GM23338 (cell line): ENCODE results near the gene TESK2. TPM values are rescaled to one million over a fixed set of nuclear protein-coding genes. Genes with fewer than 3 reads are reported as not detected.

Experiments used
- ATAC-seq: fragments of 200-7000 bp; cut with Tn5 transposase; 3 replicates; pipeline ENCODE4 v1.9.1; 2020
- DNase-seq: peaks from one replicate; pipeline ENCODE4 v3.0.0-alpha.2; 2015; ENCODE audit warnings: low spot score
- H2AFZ ChIP-seq: fragments of 200-600 bp; sonication (generic); 2 replicates; pipeline ENCODE4 v1.8.0; 2016; ENCODE audit warnings: antibody characterized with exemption, mild to moderate bottlenecking, moderate library complexity
- H3F3A ChIP-seq: fragments of 200-600 bp; sonication (generic); replicated peaks from 2 replicates; pipeline ENCODE4 v1.8.0; 2017; ENCODE audit warnings: antibody characterized with exemption, mixed run types, low read depth
- H3K27ac ChIP-seq: fragments of 200-600 bp; sonication (generic); 2 replicates; pipeline ENCODE4 v1.6.1; 2016; ENCODE audit warnings: low read depth
- H3K27me3 ChIP-seq: fragments of 200-600 bp; sonication (generic); 2 replicates; pipeline ENCODE4 v1.8.0; 2016; ENCODE audit warnings: mild to moderate bottlenecking, mixed run types, moderate library complexity; ENCODE audit not compliant: insufficient read depth
- H3K36me3 ChIP-seq: fragments of 200-600 bp; sonication (generic); 2 replicates; pipeline ENCODE4 v1.8.0; 2016; ENCODE audit warnings: mild to moderate bottlenecking; ENCODE audit not compliant: insufficient read depth
- H3K4me1 ChIP-seq: fragments of 200-600 bp; sonication (generic); 2 replicates; pipeline ENCODE4 v1.8.0; 2016; ENCODE audit warnings: mild to moderate bottlenecking, moderate library complexity; ENCODE audit not compliant: insufficient read depth
- H3K4me2 ChIP-seq: fragments of 200-600 bp; sonication (generic); 2 replicates; pipeline ENCODE4 v1.7.1; 2017; ENCODE audit warnings: mixed run types
- H3K4me3 ChIP-seq: fragments of 200-600 bp; sonication (generic); 2 replicates; pipeline ENCODE4 v1.6.1; 2016; ENCODE audit warnings: mixed run types
- H3K79me2 ChIP-seq: fragments of 200-600 bp; sonication (generic); replicated peaks from 2 replicates; pipeline ENCODE4 v1.8.0; 2017; ENCODE audit warnings: mild to moderate bottlenecking; ENCODE audit not compliant: insufficient read depth
- H3K9me2 ChIP-seq: fragments of 200-600 bp; sonication (generic); 2 replicates; pipeline ENCODE4 v1.8.0; 2017; ENCODE audit not compliant: insufficient read depth
- H4K20me1 ChIP-seq: fragments of 200-600 bp; sonication (generic); replicated peaks from 2 replicates; pipeline ENCODE4 v1.8.0; 2017; ENCODE audit warnings: mild to moderate bottlenecking; ENCODE audit not compliant: insufficient read depth
- H3K27ac Mint-ChIP-seq: 2 replicates; pipeline ENCODE4 v1.8.0; 2020; ENCODE audit warnings: inconsistent platforms, mild to moderate bottlenecking, moderate library complexity, mixed read lengths
- H3K27me3 Mint-ChIP-seq: 3 replicates; pipeline ENCODE4 v1.8.0; 2022; ENCODE audit warnings: low read depth, mild to moderate bottlenecking, moderate library complexity, mixed read lengths, inconsistent platforms; ENCODE audit not compliant: insufficient read depth, poor library complexity
- H3K36me3 Mint-ChIP-seq: 3 replicates; pipeline ENCODE4 v1.8.0; 2021; ENCODE audit warnings: low read depth, mild to moderate bottlenecking, inconsistent platforms, moderate library complexity, mixed read lengths
- H3K4me1 Mint-ChIP-seq: 3 replicates; pipeline ENCODE4 v1.8.0; 2020; ENCODE audit warnings: mild to moderate bottlenecking, inconsistent platforms, mixed read lengths
- H3K4me3 Mint-ChIP-seq: 3 replicates; pipeline ENCODE4 v1.8.0; 2021; ENCODE audit warnings: moderate library complexity, mild to moderate bottlenecking, inconsistent platforms, mixed read lengths
- H3K9me3 Mint-ChIP-seq: 3 replicates; pipeline ENCODE4 v1.8.0; 2020; ENCODE audit warnings: moderate library complexity, mild to moderate bottlenecking, inconsistent platforms, mixed read lengths
- CREB1 ChIP-seq: fragments of 250-450 bp; sonication (Bioruptor Pico); IDR thresholded peaks from 2 replicates; pipeline ENCODE4 v1.5.0; 2020; ENCODE audit warnings: low read depth, mild to moderate bottlenecking, moderate library complexity
- CTCF ChIP-seq, 2 experiments: fragments of 200-600 bp in 1 of 2; sonication (generic) in 1 of 2; conservative IDR thresholded peaks; 2 replicates each; pipeline versions ENCODE4 v1.5.1 to v1.6.1; 2016 to 2017; ENCODE audit warnings: antibody characterized with exemption in 2 of 2, low read depth in 2 of 2, mild to moderate bottlenecking in 2 of 2, moderate library complexity in 1 of 2
- ETS1 ChIP-seq: IDR thresholded peaks from 2 replicates; pipeline ENCODE4 v1.6.1; 2016; ENCODE audit warnings: antibody characterized with exemption
- EZH2 ChIP-seq: fragments of 200-600 bp; sonication (generic); IDR thresholded peaks from one replicate; pipeline ENCODE4 v1.8.0; 2017; ENCODE audit warnings: antibody characterized with exemption, mild to moderate bottlenecking, low read depth; ENCODE audit not compliant: unreplicated experiment
- EZH2phosphoT487 ChIP-seq: fragments of 200-600 bp; sonication (generic); IDR thresholded peaks from one replicate; pipeline ENCODE4 v1.8.1; 2018; ENCODE audit warnings: antibody characterized with exemption; ENCODE audit not compliant: unreplicated experiment
- JUNB ChIP-seq: IDR thresholded peaks from one replicate; pipeline ENCODE4 v1.6.1; 2016; ENCODE audit warnings: antibody characterized with exemption; ENCODE audit not compliant: unreplicated experiment
- NANOG ChIP-seq: IDR thresholded peaks from 2 replicates; pipeline ENCODE4 v1.6.1; 2016; ENCODE audit warnings: antibody characterized with exemption, borderline replicate concordance
- POLR2AphosphoS5 ChIP-seq: IDR thresholded peaks from 2 replicates; pipeline ENCODE4 v1.6.1; 2016; ENCODE audit warnings: antibody characterized with exemption, low read depth
- STAT1 ChIP-seq: IDR thresholded peaks from one replicate; pipeline ENCODE4 v1.6.1; 2016; ENCODE audit warnings: antibody characterized with exemption; ENCODE audit not compliant: unreplicated experiment
- ZNF114 ChIP-seq: fragments of 250-450 bp; sonication (Bioruptor Pico); IDR thresholded peaks from 2 replicates; pipeline ENCODE4 v1.5.0; 2020; ENCODE audit warnings: mild to moderate bottlenecking, moderate library complexity
- ZNF331 ChIP-seq: fragments of 250-450 bp; sonication (Bioruptor Pico); IDR thresholded peaks from 2 replicates; pipeline ENCODE4 v1.5.0; 2020; ENCODE audit warnings: low read depth, mild to moderate bottlenecking, moderate library complexity
- ZNF462 ChIP-seq: fragments of 250-450 bp; sonication (Bioruptor Pico); IDR thresholded peaks from 2 replicates; pipeline ENCODE4 v1.5.0; 2020; ENCODE audit warnings: mild to moderate bottlenecking, moderate library complexity
- polyA plus RNA-seq: library from polyadenylated mRNA; unstranded; fragments of >200 nt; fragmentation: Nextera tagmentation; extraction: Ambion mirVana; gene quantifications from 2 replicates; pipeline ENCODE4 v1.2.1, GENCODE V29; 2016
- total RNA-seq: library from RNA; depleted of rRNA; stranded (reverse); fragments of >200 nt; shearing (Covaris generic); gene quantifications from 2 replicates; pipeline ENCODE4 v1.2.3, GENCODE V29; 2014

Gene TESK2
- total and polyA plus RNA-seq, 2 experiments from 2014 or later = 5.2 to 14.0 TPM

- Mint-ChIP-seq H3K36me3 (no peaks in the 10 kb centered on the region), H3K27me3 (no peaks in the 10 kb centered on the region), H3K27ac (no peak overlapping the region), H3K4me1 (peaks cover 13% of the 10 kb centered on the region), H3K4me3 (no peak overlapping the region), H3K9me3 (no peaks in the 10 kb centered on the region)
- peaks cover 5% of the 10 kb centered on the region; the same call in 1 of the 2 replicates for H3F3A ChIP-seq
- H4K20me1 ChIP-seq = no peaks in the 10 kb centered on the region
- no peak for DNase-seq
- no peaks in the 10 kb centered on the region for H3K36me3 ChIP-seq
- H3K27me3 ChIP-seq = no peaks in the 10 kb centered on the region
- peaks cover 9% of the 10 kb centered on the region for H3K4me1 ChIP-seq
- no peak overlapping the region for H3K4me2 ChIP-seq
- H3K4me3 ChIP-seq = no peak overlapping the region
- no peaks in the 10 kb centered on the region for H3K9me2 ChIP-seq
- ATAC-seq = no peak
- no peak overlapping the region for H2AFZ ChIP-seq
- H3K27ac ChIP-seq = no peak overlapping the region
- TF ChIP-seq POLR2AphosphoS5 = no peak
- TF ChIP-seq ETS1 = no peak
- TF ChIP-seq EZH2 = no peak
- no peak for TF ChIP-seq CREB1
- no peak for TF ChIP-seq JUNB
- TF ChIP-seq EZH2phosphoT487 = no peak
- H3K79me2 ChIP-seq = no peaks in the 10 kb centered on the region
Measured at GRCh38 chr1:45355683-45356082, 135.3 kb downstream of the TESK2 start.

GRCh38 chr1:45354838-45355237, 136.1 kb downstream of the TESK2 start:
- no peak for DNase-seq
- Histone ChIP-seq H3K4me1 (peaks cover under 1% of the 10 kb centered on the region), H3K79me2 (no peaks in the 10 kb centered on the region), H3K4me2 (no peak overlapping the region), H3K9me2 (no peaks in the 10 kb centered on the region), H3F3A (no peaks in the 10 kb centered on the region), H3K36me3 (no peaks in the 10 kb centered on the region), H4K20me1 (no peaks in the 10 kb centered on the region), H3K27ac (no peak overlapping the region), H2AFZ (no peak overlapping the region), H3K27me3 (no peaks in the 10 kb centered on the region), H3K4me3 (no peak overlapping the region)
- no peak overlapping the region for H3K4me3 Mint-ChIP-seq
- peaks cover 5% of the 10 kb centered on the region for H3K4me1 Mint-ChIP-seq
- no peak overlapping the region for H3K27ac Mint-ChIP-seq
- no peak for TF ChIP-seq ZNF114 (CRISPR knock-in tag)
- no peak for TF ChIP-seq JUNB
- no peak for TF ChIP-seq POLR2AphosphoS5
- TF ChIP-seq ZNF462 = no peak
- TF ChIP-seq STAT1 = no peak
- no peak for TF ChIP-seq ETS1
- TF ChIP-seq CTCF (conservative IDR thresholded peaks at IDR 0.05; ENCODE audit: low read depth in 2 of 2) = no peak
- no peak for TF ChIP-seq EZH2phosphoT487
- TF ChIP-seq CREB1 = no peak
- TF ChIP-seq NANOG = no peak
- no peak for TF ChIP-seq EZH2
- TF ChIP-seq ZNF331 (CRISPR knock-in tag) = no peak
- no peaks in the 10 kb centered on the region for H3K9me3 Mint-ChIP-seq
- H3K27me3 Mint-ChIP-seq = no peaks in the 10 kb centered on the region
- no peaks in the 10 kb centered on the region for H3K36me3 Mint-ChIP-seq
- ATAC-seq = no peak
